Mesendoderm (in vitro differentiated cells): ENCODE data around the gene SLC11A2. TPM values are rescaled to one million over a fixed set of nuclear protein-coding genes. Genes with fewer than 3 reads are reported as not detected.

Source experiments
- DNase-seq: peaks from one replicate; pipeline ENCODE4 v3.0.0; 2013
- H2AK5ac ChIP-seq: 2 replicates; pipeline ENCODE4 v1.6.1; 2013; ENCODE audit warnings: low read length, inconsistent platforms
- H2BK120ac ChIP-seq: 2 replicates; pipeline ENCODE4 v1.6.1; 2013; ENCODE audit warnings: low read depth, mild to moderate bottlenecking, low read length, moderate library complexity, mixed read lengths
- H2BK15ac ChIP-seq: replicated peaks from 2 replicates; pipeline ENCODE4 v1.6.1; 2013; ENCODE audit warnings: low read depth, mild to moderate bottlenecking, moderate library complexity
- H2BK5ac ChIP-seq: 2 replicates; pipeline ENCODE4 v1.6.1; 2013; ENCODE audit warnings: low read length, inconsistent platforms
- H3K18ac ChIP-seq: 2 replicates; pipeline ENCODE4 v1.6.1; 2013; ENCODE audit warnings: mild to moderate bottlenecking, low read length, mixed read lengths
- H3K23ac ChIP-seq: one replicate; pipeline ENCODE4 v1.6.1; 2013; ENCODE audit warnings: low read length
- H3K27ac ChIP-seq: 2 replicates; pipeline ENCODE4 v1.5.1; 2013; ENCODE audit warnings: low read depth, mild to moderate bottlenecking, inconsistent platforms, low read length, moderate library complexity
- H3K27me3 ChIP-seq: 2 replicates; pipeline ENCODE4 v1.6.1; 2013; ENCODE audit warnings: low read length, control low read depth, mild to moderate bottlenecking, inconsistent platforms; ENCODE audit not compliant: insufficient read depth, poor library complexity
- H3K36me3 ChIP-seq: 2 replicates; pipeline ENCODE4 v1.6.1; 2013; ENCODE audit warnings: low read length, inconsistent platforms; ENCODE audit not compliant: control insufficient read depth, insufficient read depth
- H3K4ac ChIP-seq: one replicate; pipeline ENCODE4 v1.6.1; 2013; ENCODE audit warnings: low read depth, mild to moderate bottlenecking, low read length, moderate library complexity
- H3K4me1 ChIP-seq: 2 replicates; pipeline ENCODE4 v1.6.1; 2013; ENCODE audit warnings: low read depth, low read length, inconsistent platforms; ENCODE audit not compliant: control insufficient read depth
- H3K4me2 ChIP-seq: 2 replicates; pipeline ENCODE4 v1.6.1; 2013; ENCODE audit warnings: low read length
- H3K4me3 ChIP-seq: 2 replicates; pipeline ENCODE4 v1.5.1; 2013; ENCODE audit warnings: mild to moderate bottlenecking, low read length
- H3K56ac ChIP-seq: one replicate; pipeline ENCODE4 v1.6.1; 2013; ENCODE audit warnings: low read length
- H3K79me1 ChIP-seq: 2 replicates; pipeline ENCODE4 v1.6.1; 2013; ENCODE audit warnings: low read length, inconsistent platforms
- H3K79me2 ChIP-seq: 2 replicates; pipeline ENCODE4 v1.6.1; 2013; ENCODE audit warnings: mild to moderate bottlenecking, low read length; ENCODE audit not compliant: control insufficient read depth, insufficient read depth
- H3K9ac ChIP-seq: 2 replicates; pipeline ENCODE4 v1.6.1; 2013; ENCODE audit warnings: low read length, inconsistent platforms
- H4K5ac ChIP-seq: one replicate; pipeline ENCODE4 v1.6.1; 2013; ENCODE audit warnings: low read length
- H4K8ac ChIP-seq: one replicate; pipeline ENCODE4 v1.6.1; 2013; ENCODE audit warnings: low read depth, mild to moderate bottlenecking, control low read depth, low read length, moderate library complexity
- WGBS: extraction: QIAGEN DNeasy Blood & Tissue Kit; methylation state at CpG from one replicate; pipeline ENCODE4 v1.1.7; 2013; ENCODE audit warnings: low lambda C conversion rate, missing lambda C conversion rate; ENCODE audit not compliant: insufficient coverage; ENCODE audit errors: extremely low coverage; 5-methylcytosine and 5-hydroxymethylcytosine counted together
- polyA plus RNA-seq, 2 experiments: library from polyadenylated mRNA; stranded (reverse); fragments of 200-250 nt; gene quantifications; one replicate each; pipeline ENCODE4 v1.2.3, GENCODE V29; 2013

SLC11A2 gene
- polyA plus RNA-seq (2013, experiment 1 of 2) = 25.6 TPM
- polyA plus RNA-seq (2013, experiment 2 of 2) = 24.3 TPM

- H2BK15ac ChIP-seq = no peak within 1 kb of the TSS
- H4K8ac ChIP-seq = peak within 1 kb of the TSS; percentile 97
- H2BK5ac ChIP-seq = peak within 1 kb of the TSS; percentile 86
- H2AK5ac ChIP-seq = no peak within 1 kb of the TSS
- peak; percentile 98 for DNase-seq
- peak within 1 kb of the TSS; percentile 16 for H2BK120ac ChIP-seq
- H3K27ac ChIP-seq = peak within 1 kb of the TSS; percentile 95
- H3K56ac ChIP-seq = peak within 1 kb of the TSS; percentile 97
- peak within 1 kb of the TSS; percentile 31 for H3K4me3 ChIP-seq
- H4K5ac ChIP-seq = no peak within 1 kb of the TSS
- peaks cover 3% of the 10 kb centered on the region for H3K4me1 ChIP-seq
- H3K23ac ChIP-seq = peak within 1 kb of the TSS; percentile 57
- peaks cover 9% of the 10 kb centered on the region for H3K79me1 ChIP-seq
- H3K9ac ChIP-seq = peak within 1 kb of the TSS; percentile 92
- peak within 1 kb of the TSS; percentile 37 for H3K4me2 ChIP-seq
- H3K27me3 ChIP-seq = no peaks in the 10 kb centered on the region
- H3K4ac ChIP-seq = peak within 1 kb of the TSS; percentile 5
- H3K79me2 ChIP-seq = peaks cover 31% of the 10 kb centered on the region
- peak within 1 kb of the TSS; percentile 71 for H3K18ac ChIP-seq
- no peaks in the 10 kb centered on the region for H3K36me3 ChIP-seq
- WGBS = no CpG with 5 or more reads among the region's 74 CpGs
Measured at GRCh38 chr12:51025836-51026638, at the start of gene SLC11A2. SLC11A2 (minus strand) TSS chr12:51026384; CDS start chr12:51010728, 15,656 bp downstream.

- Histone ChIP-seq H3K27me3 (no peaks in the 10 kb centered on the region), H3K56ac (no peak overlapping the region), H2BK5ac (no peak overlapping the region), H2BK120ac (no peak overlapping the region), H3K4me1 (no peaks in the 10 kb centered on the region), H3K23ac (no peak overlapping the region), H4K8ac (no peak overlapping the region), H3K36me3 (peaks cover 5% of the 10 kb centered on the region), H4K5ac (no peak overlapping the region), H3K18ac (no peak overlapping the region), H3K79me1 (peaks cover 14% of the 10 kb centered on the region), H2AK5ac (no peak overlapping the region), H3K4ac (no peak overlapping the region), H3K4me3 (no peak overlapping the region), H2BK15ac (no peak overlapping the region), H3K9ac (no peak overlapping the region), H3K27ac (no peak overlapping the region), H3K4me2 (no peak overlapping the region), H3K79me2 (peaks cover 23% of the 10 kb centered on the region)
- whole genome bisulfite sequencing = no CpG with 5 or more reads among the region's 5 CpGs
- no peak for DNase-seq
Measured at GRCh38 chr12:51075390-51075789, 49.2 kb upstream of the SLC11A2 start.

GRCh38 chr12:51071663-51072062, 45.5 kb upstream of the SLC11A2 start:
- H3K27ac ChIP-seq = no peak overlapping the region
- peaks cover 9% of the 10 kb centered on the region for H3K36me3 ChIP-seq

GRCh38 chr12:51070004-51070403, 43.8 kb upstream of the SLC11A2 start:
- Histone ChIP-seq H3K27ac (no peak overlapping the region), H3K27me3 (no peaks in the 10 kb centered on the region), H3K79me1 (no peaks in the 10 kb centered on the region), H3K9ac (no peak overlapping the region), H3K4me1 (no peaks in the 10 kb centered on the region), H3K23ac (no peak overlapping the region), H3K4ac (no peak overlapping the region), H3K4me2 (no peak overlapping the region), H4K8ac (no peak overlapping the region), H3K56ac (no peak overlapping the region), H3K79me2 (no peaks in the 10 kb centered on the region), H3K36me3 (peaks cover 9% of the 10 kb centered on the region), H4K5ac (no peak overlapping the region), H3K4me3 (no peak overlapping the region), H3K18ac (no peak overlapping the region), H2BK120ac (no peak overlapping the region), H2BK5ac (no peak overlapping the region), H2AK5ac (no peak overlapping the region), H2BK15ac (no peak overlapping the region)
- no CpG with 5 or more reads among the region's 3 CpGs for WGBS
- peak; percentile 45 for DNase-seq

More at GRCh38 chr12:51071663-51072062, 45.5 kb upstream of the SLC11A2 start:
- H3K4ac ChIP-seq = no peak overlapping the region
- no peak overlapping the region for H3K9ac ChIP-seq
- no peak overlapping the region for H3K4me3 ChIP-seq
- H4K5ac ChIP-seq = no peak overlapping the region
- H3K23ac ChIP-seq = no peak overlapping the region
- H3K4me2 ChIP-seq = no peak overlapping the region
- no peak overlapping the region for H4K8ac ChIP-seq
- H2BK15ac ChIP-seq = no peak overlapping the region
- no peak overlapping the region for H3K18ac ChIP-seq
- H3K27me3 ChIP-seq = no peaks in the 10 kb centered on the region
- H3K79me2 ChIP-seq = peaks cover 8% of the 10 kb centered on the region
- no peak overlapping the region for H2AK5ac ChIP-seq
- no peak overlapping the region for H2BK5ac ChIP-seq
- WGBS = no CpG with 5 or more reads among the region's 2 CpGs
- peak; percentile 41 for DNase-seq
- H3K79me1 ChIP-seq = peaks cover 9% of the 10 kb centered on the region
- H2BK120ac ChIP-seq = no peak overlapping the region
- H3K4me1 ChIP-seq = no peaks in the 10 kb centered on the region
- no peak overlapping the region for H3K56ac ChIP-seq

- H3K4ac ChIP-seq = no peak overlapping the region
- H2BK5ac ChIP-seq = no peak overlapping the region
- no peak overlapping the region for H3K56ac ChIP-seq
- WGBS = no CpG with 5 or more reads among the region's 7 CpGs
- H2BK15ac ChIP-seq = no peak overlapping the region
- H2BK120ac ChIP-seq = no peak overlapping the region
- H3K36me3 ChIP-seq = peaks cover 15% of the 10 kb centered on the region
- no peaks in the 10 kb centered on the region for H3K27me3 ChIP-seq
- no peak overlapping the region for H4K8ac ChIP-seq
- H3K27ac ChIP-seq = no peak overlapping the region
- no peak overlapping the region for H3K4me2 ChIP-seq
- DNase-seq = no peak
- H2AK5ac ChIP-seq = no peak overlapping the region
- H3K4me1 ChIP-seq = no peaks in the 10 kb centered on the region
- no peak overlapping the region for H3K23ac ChIP-seq
- H3K4me3 ChIP-seq = no peak overlapping the region
- no peak overlapping the region for H4K5ac ChIP-seq
- H3K79me1 ChIP-seq = no peaks in the 10 kb centered on the region
- no peak overlapping the region for H3K18ac ChIP-seq
- H3K9ac ChIP-seq = no peak overlapping the region
- no peaks in the 10 kb centered on the region for H3K79me2 ChIP-seq
Measured at GRCh38 chr12:51067771-51068170, 41.6 kb upstream of the SLC11A2 start.
